Common myeloid progenitor, CD34-positive (primary cell): ENCODE data around the gene TMEM232.

ENCODE experiments used
- CTCF ChIA-PET: fragments of 350-600 bp; sonication (Branson Sonifier 250); formaldehyde crosslinking; loops from one replicate; lab custom pipeline; 2021; ENCODE audit warnings: antibody characterized with exemption; lab: Charles Lee
- POLR2A ChIA-PET: fragments of 350-600 bp; sonication (Branson Sonifier 250); formaldehyde crosslinking; loops from one replicate; lab custom pipeline; 2021; ENCODE audit warnings: antibody characterized with exemption; lab: Charles Lee
- DNase-seq, 3 donors: peaks; one replicate each; pipeline versions ENCODE4 v3.0.0 to v3.0.0-alpha.2; 2013
- H3K27ac ChIP-seq, 2 experiments: 1 replicate in 1 of 2; 2 replicates in 1 of 2; pipeline ENCODE4 v1.7.0; 2013; ENCODE audit warnings: inconsistent platforms in 2 of 2, low read length in 2 of 2, mild to moderate bottlenecking in 2 of 2, low read depth in 1 of 2, moderate library complexity in 1 of 2; ENCODE audit not compliant: severe bottlenecking in 2 of 2, insufficient read depth in 1 of 2, poor library complexity in 1 of 2
- H3K27me3 ChIP-seq, 5 experiments: replicated peaks in 2 of 5; 1 replicate in 3 of 5; 2 replicates in 2 of 5; pipeline versions ENCODE4 v1.6.1 to v1.7.0; 2013; ENCODE audit warnings: low read length in 4 of 5, mild to moderate bottlenecking in 2 of 5, moderate library complexity in 2 of 5, inconsistent platforms in 1 of 5; ENCODE audit not compliant: insufficient read depth in 5 of 5, control insufficient read depth in 4 of 5
- H3K36me3 ChIP-seq, 4 experiments: 1 replicate in 2 of 4; 2 replicates in 2 of 4; pipeline versions ENCODE4 v1.6.1 to v1.7.0; 2013; ENCODE audit warnings: low read length in 3 of 4, control low read depth in 1 of 4, mild to moderate bottlenecking in 1 of 4; ENCODE audit not compliant: control insufficient read depth in 4 of 4, insufficient read depth in 4 of 4
- H3K4me1 ChIP-seq, 4 experiments: 1 replicate in 3 of 4; 2 replicates in 1 of 4; pipeline versions ENCODE4 v1.6.1 to v1.7.1; 2013; ENCODE audit warnings: low read length in 3 of 4, mild to moderate bottlenecking in 3 of 4, control low read depth in 1 of 4, inconsistent platforms in 1 of 4, moderate library complexity in 1 of 4; ENCODE audit not compliant: control insufficient read depth in 4 of 4, insufficient read depth in 4 of 4; ENCODE audit errors: control extremely low read depth in 1 of 4
- H3K4me3 ChIP-seq, 7 experiments: 1 replicate in 4 of 7; 2 replicates in 3 of 7; pipeline versions ENCODE4 v1.5.1 to v1.7.0; 2013; ENCODE audit warnings: mild to moderate bottlenecking in 7 of 7, low read length in 6 of 7, moderate library complexity in 6 of 7, inconsistent platforms in 2 of 7, low read depth in 2 of 7, control low read depth in 1 of 7; ENCODE audit not compliant: insufficient read depth in 4 of 7, control insufficient read depth in 1 of 7; ENCODE audit errors: extremely low read depth in 1 of 7
- H3K9me3 ChIP-seq, 5 experiments: 1 replicate in 4 of 5; 2 replicates in 1 of 5; pipeline versions ENCODE4 v1.6.1 to v1.7.1; 2013; ENCODE audit warnings: low read length in 4 of 5, mild to moderate bottlenecking in 2 of 5, inconsistent platforms in 1 of 5, low read depth in 1 of 5, moderate library complexity in 1 of 5; ENCODE audit not compliant: control insufficient read depth in 4 of 5, insufficient read depth in 2 of 5; ENCODE audit errors: control extremely low read depth in 1 of 5
- WGBS: methylation state at CpG from one replicate; pipeline ENCODE4 v1.1.5; 2013; ENCODE audit not compliant: insufficient coverage; 5-methylcytosine and 5-hydroxymethylcytosine counted together

Gene TMEM232

GRCh38 chr5:110630350-110630749 is 96.1 kb downstream of the TMEM232 start:
- H3K4me3 ChIP-seq, result no peak overlapping the region

GRCh38 chr5:110625376-110625999 is 101.0 kb downstream of the TMEM232 start:
- Histone ChIP-seq H3K4me1 (no peaks in the 10 kb centered on the region), H3K4me3 (no peak overlapping the region), H3K27ac (no peak overlapping the region), H3K27me3 (no peaks in the 10 kb centered on the region), H3K9me3 (no peaks in the 10 kb centered on the region), H3K36me3 (no peaks in the 10 kb centered on the region)
- ChIA-PET CTCF (interaction anchor here (0.8 to 1.3 kb wide), 4 partner anchors 11 to 1186 kb away, joined by 3 to 5 read pairs (median 4); no protein-coding TSS in a partner anchor), POLR2A (no interaction called here)
- DNase-seq, result peak; percentile 14 to 45 (median 44)
- WGBS, result no CpG with 5 or more reads among the region's 2 CpGs

More at GRCh38 chr5:110630350-110630749, 96.1 kb downstream of the TMEM232 start:
- no peak for DNase-seq
- POLR2A ChIA-PET, result no interaction called here
- Histone ChIP-seq H3K27me3 (no peaks in the 10 kb centered on the region), H3K36me3 (no peaks in the 10 kb centered on the region), H3K4me1 (no peaks in the 10 kb centered on the region), H3K9me3 (no peaks in the 10 kb centered on the region), H3K27ac (no peak overlapping the region)
- 83% methylated on average over 2 of the region's 4 CpGs for WGBS
- CTCF ChIA-PET, result interaction anchor here (0.7 kb wide), 1 partner anchor 1148 kb away, joined by 3 read pairs; no protein-coding TSS in a partner anchor

GRCh38 chr5:110623874-110624273 is 102.6 kb downstream of the TMEM232 start:
- ChIA-PET POLR2A (no interaction called here), CTCF (no interaction called here)
- Histone ChIP-seq H3K36me3 (no peaks in the 10 kb centered on the region), H3K9me3 (no peaks in the 10 kb centered on the region), H3K4me1 (no peaks in the 10 kb centered on the region), H3K27me3 (no peaks in the 10 kb centered on the region), H3K27ac (no peak overlapping the region), H3K4me3 (no peak overlapping the region)
- DNase-seq, result no peak

- no peak overlapping the region for H3K4me3 ChIP-seq
- 100% methylated on average over 1 of the region's 1 CpG for WGBS
- no peak overlapping the region for H3K27ac ChIP-seq
- peaks cover 0 to 4% (median 0%) of the 10 kb centered on the region in 5 experiments for H3K9me3 ChIP-seq
- no peaks in the 10 kb centered on the region for H3K4me1 ChIP-seq
- ChIA-PET CTCF (no interaction called here), POLR2A (no interaction called here)
- H3K27me3 ChIP-seq, result no peaks in the 10 kb centered on the region
- no peaks in the 10 kb centered on the region for H3K36me3 ChIP-seq
- no peak for DNase-seq
Measured at GRCh38 chr5:110618941-110619340, 107.5 kb downstream of the TMEM232 start.

GRCh38 chr5:110616009-110616408 is 110.5 kb downstream of the TMEM232 start:
- Histone ChIP-seq H3K4me1 (no peaks in the 10 kb centered on the region), H3K4me3 (no peak overlapping the region), H3K9me3 (peaks cover 0 to 4% (median 0%) of the 10 kb centered on the region in 5 experiments), H3K27me3 (no peaks in the 10 kb centered on the region), H3K27ac (no peak overlapping the region), H3K36me3 (no peaks in the 10 kb centered on the region)
- ChIA-PET CTCF (no interaction called here), POLR2A (no interaction called here)
- DNase-seq, result no peak
- no CpG with 5 or more reads among the region's 1 CpG for WGBS

GRCh38 chr5:110612794-110613247 is 113.7 kb downstream of the TMEM232 start:
- WGBS, result 100% methylated on average over 1 of the region's 4 CpGs
- H3K27ac ChIP-seq, result no peak overlapping the region
- H3K4me1 ChIP-seq, result no peaks in the 10 kb centered on the region
- peaks cover 0 to 4% (median 0%) of the 10 kb centered on the region in 5 experiments for H3K9me3 ChIP-seq
- no peaks in the 10 kb centered on the region for H3K27me3 ChIP-seq
- CTCF ChIA-PET, result no interaction called here
- POLR2A ChIA-PET, result no interaction called here
- H3K4me3 ChIP-seq, result no peak overlapping the region
- peak; percentile 6 to 69 (median 36) for DNase-seq
- no peaks in the 10 kb centered on the region for H3K36me3 ChIP-seq

- H3K4me3 ChIP-seq, result no peak overlapping the region
- H3K27ac ChIP-seq, result no peak overlapping the region
- no peaks in the 10 kb centered on the region for H3K27me3 ChIP-seq
- DNase-seq, result no peak
- CTCF ChIA-PET, result no interaction called here
- 94% methylated on average over 6 of the region's 6 CpGs for WGBS
- no peaks in the 10 kb centered on the region for H3K36me3 ChIP-seq
- peaks cover 0 to 4% (median 0%) of the 10 kb centered on the region in 5 experiments for H3K9me3 ChIP-seq
- no peaks in the 10 kb centered on the region for H3K4me1 ChIP-seq
- POLR2A ChIA-PET, result no interaction called here
Measured at GRCh38 chr5:110611817-110612216, 114.7 kb downstream of the TMEM232 start.
